OCI-LY1 (cell line): ENCODE data around the gene ST6GALNAC3.

Experiments
- EZH2 ChIP-seq: fragments of 200-600 bp; sonication (generic), shearing (Covaris generic); IDR thresholded peaks from 2 replicates; pipeline ENCODE4 v1.8.0; 2017; ENCODE audit warnings: borderline replicate concordance, mixed run types, mild to moderate bottlenecking, antibody characterized with exemption, low read length, moderate library complexity, mixed read lengths
- TF ChIP-seq, protein P1 (sequence below): fragments of 200-600 bp; sonication (generic), shearing (Covaris generic); IDR thresholded peaks from 2 replicates; pipeline ENCODE4 v1.5.1; 2017; ENCODE audit warnings: mild to moderate bottlenecking, antibody characterized with exemption, low read length, moderate library complexity, mixed read lengths

DNA sequence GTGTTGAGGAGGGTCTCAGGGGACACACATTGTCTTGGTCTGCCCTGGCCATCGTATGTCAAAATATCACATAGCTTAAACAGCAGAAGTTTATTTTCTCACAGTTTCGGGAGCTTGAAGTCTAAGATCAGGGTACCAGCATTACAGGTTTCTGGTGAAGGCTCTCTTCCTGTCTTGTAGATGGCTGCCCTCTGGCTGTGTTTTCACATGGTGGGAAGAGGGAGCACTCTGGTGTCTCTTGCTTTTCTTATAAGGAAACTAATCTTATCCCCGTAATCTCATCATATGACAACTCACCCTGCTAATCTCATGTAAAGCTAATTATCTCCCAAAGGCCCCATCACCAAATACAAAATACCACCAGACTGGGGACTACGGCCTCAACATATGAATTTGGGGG is 545.8 kb downstream of the ST6GALNAC3 start:
- TF ChIP-seq, protein P1, sequence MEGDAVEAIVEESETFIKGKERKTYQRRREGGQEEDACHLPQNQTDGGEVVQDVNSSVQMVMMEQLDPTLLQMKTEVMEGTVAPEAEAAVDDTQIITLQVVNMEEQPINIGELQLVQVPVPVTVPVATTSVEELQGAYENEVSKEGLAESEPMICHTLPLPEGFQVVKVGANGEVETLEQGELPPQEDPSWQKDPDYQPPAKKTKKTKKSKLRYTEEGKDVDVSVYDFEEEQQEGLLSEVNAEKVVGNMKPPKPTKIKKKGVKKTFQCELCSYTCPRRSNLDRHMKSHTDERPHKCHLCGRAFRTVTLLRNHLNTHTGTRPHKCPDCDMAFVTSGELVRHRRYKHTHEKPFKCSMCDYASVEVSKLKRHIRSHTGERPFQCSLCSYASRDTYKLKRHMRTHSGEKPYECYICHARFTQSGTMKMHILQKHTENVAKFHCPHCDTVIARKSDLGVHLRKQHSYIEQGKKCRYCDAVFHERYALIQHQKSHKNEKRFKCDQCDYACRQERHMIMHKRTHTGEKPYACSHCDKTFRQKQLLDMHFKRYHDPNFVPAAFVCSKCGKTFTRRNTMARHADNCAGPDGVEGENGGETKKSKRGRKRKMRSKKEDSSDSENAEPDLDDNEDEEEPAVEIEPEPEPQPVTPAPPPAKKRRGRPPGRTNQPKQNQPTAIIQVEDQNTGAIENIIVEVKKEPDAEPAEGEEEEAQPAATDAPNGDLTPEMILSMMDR: no peak
- TF ChIP-seq EZH2: no peak
